HG03378 (cell line): ENCODE measurements around the gene HABP4.

Source experiments
- ATAC-seq: cut with Tn5 transposase; IDR thresholded peaks from one replicate; pipeline ENCODE4 v1.9.1; 2021; ENCODE audit warnings: mild to moderate bottlenecking, moderate library complexity; ENCODE audit not compliant: unreplicated experiment

Gene HABP4, protein sequence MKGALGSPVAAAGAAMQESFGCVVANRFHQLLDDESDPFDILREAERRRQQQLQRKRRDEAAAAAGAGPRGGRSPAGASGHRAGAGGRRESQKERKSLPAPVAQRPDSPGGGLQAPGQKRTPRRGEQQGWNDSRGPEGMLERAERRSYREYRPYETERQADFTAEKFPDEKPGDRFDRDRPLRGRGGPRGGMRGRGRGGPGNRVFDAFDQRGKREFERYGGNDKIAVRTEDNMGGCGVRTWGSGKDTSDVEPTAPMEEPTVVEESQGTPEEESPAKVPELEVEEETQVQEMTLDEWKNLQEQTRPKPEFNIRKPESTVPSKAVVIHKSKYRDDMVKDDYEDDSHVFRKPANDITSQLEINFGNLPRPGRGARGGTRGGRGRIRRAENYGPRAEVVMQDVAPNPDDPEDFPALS

DNA sequence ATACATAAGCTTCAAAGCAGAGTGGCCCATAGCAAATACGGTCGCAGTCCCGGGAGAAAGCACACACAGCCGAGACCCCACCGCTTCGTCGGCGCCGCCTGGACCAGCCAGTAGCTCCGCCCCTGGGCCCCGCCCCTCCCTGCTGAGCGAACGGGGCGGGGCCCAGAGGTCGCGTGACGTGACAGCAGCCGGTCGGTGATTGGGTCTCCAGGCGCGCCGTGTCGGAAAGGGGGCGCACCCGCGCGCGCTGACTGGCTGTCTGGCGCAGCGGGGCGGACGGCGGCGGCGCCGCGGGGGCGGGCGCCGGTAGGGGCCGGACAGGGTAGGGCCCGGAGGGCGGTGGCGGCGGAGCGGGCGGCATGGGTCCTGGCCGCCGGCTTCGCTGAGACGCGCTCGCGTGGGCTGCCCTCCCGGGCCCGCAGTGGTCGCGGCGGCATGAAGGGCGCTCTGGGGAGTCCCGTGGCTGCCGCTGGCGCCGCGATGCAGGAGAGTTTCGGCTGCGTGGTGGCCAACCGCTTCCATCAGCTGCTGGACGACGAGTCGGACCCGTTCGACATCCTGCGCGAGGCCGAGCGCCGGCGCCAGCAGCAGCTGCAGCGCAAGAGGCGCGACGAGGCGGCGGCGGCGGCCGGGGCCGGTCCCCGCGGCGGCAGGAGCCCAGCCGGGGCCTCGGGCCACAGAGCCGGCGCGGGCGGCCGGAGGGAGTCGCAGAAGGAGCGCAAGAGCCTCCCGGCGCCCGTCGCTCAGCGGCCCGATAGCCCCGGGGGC lies at the start of gene HABP4:
Gene HABP4, plus strand, starts transcription at position 325 of the 768 bp plus-strand sequence. Its CDS starts 111 bp downstream, at position 436.
- ATAC-seq = peak; percentile 78

DNA sequence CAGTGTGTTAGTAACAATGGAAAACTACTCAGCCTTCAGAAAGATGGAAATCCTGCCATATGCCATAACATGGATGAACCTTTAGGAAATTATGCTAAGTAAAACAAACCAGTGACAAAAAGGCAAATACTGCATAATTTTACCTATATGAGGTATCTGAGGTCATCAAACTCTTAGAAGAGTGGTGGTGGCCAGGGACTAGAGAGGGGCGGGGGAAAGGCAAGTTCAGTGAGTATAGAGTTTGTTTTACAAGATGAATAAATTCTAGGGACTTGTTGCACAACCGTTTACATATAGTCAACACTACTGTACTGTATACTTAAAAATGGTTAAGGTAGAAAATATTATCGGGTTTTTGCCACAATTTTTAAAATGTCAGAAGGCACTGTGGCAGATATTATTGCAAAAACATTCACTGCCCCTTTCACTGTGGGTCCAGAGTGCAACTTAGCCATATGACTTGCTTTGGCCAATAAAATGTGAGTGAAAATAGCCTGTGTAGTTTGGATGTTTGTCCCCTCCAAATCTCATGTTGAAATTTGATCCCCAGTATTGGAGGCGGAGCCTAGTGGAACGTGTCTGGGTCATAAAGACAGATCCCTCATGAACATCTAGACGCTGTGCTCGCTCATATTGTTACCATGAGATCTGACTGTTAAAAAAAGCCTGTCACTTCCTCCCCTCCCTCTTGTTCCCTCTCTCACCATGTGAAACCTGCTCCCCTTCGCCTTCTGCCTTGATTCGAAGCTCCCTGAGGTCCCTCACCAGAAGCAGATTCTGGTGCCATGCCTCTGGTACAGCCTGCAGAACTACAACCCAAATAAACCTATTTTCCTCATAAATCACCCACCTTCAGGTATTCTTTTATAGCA lies 41.3 kb upstream of the HABP4 start:
- ATAC-seq = no peak

GRCh38 chr9:96411129-96411838 lies 38.7 kb upstream of the HABP4 start:
- ATAC-seq = no peak

GRCh38 chr9:96412174-96412913 lies 37.6 kb upstream of the HABP4 start:
- no peak for ATAC-seq

DNA sequence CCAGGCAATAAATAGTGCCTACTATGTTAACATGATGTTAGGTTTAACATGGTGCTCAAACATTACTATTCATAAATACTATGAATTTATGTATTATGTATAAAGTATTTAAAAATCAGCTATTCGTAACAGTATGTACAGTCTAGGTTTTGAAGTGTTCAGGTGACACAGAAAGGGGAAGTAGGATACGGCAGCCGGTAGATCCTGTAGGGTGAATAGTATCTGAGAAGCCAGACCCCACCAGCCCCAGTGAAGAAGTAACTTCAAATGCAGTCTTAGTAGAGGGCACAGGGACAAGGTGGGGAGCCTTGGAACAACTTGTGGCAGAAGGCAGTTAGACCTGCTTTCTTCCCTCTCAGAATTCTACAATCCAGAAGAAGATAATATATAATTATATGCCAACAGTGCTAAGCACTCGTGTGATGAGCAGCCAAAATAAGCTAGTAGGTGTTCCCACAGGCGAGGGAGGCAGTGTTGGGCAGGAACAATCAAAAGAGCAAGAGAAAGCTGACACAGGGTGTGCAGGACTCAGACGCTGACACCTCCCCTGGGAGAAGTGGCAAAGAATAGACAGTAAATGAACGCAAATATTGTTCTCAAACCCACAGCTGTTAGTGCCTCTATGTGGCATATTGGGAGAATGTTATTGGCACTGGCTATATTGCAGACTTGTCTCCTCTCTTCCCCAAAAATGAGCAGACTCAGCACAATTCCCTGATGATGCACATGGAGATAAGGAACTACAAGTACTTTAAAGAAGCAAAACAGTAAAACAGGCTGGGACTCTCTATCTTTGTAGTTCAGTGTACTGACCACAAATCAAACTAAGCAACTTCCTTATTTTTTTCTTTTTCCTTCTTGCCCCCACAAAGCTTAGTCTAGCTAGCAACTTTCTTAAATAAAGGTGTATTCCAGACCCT lies 36.4 kb upstream of the HABP4 start:
- peak; percentile 34 for ATAC-seq

DNA sequence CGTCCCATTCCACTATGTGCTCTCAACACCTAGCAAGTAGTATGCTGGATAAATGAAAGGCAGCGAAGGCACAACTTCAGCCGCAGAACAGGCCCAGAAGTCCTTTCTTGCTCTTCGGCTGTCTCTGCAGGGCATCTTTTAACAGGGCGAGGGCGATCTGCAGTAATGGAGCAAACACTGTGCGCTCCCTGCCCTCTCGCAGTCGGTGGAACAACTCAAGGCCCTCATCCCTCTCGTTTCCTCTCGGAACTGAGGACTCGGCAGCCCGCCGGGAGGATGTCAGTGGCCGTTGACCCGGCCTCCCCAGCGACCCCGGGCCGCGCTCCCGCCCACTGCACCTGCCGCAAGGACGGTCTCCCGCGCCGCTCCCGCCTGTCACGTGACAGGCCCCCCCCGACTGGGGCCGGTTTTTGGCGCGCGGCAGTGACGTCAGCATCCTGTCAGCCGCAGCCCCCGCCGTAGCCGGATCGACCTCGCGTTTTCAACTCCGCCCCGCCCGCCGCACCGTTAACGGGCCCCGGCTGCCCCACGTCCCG lies 32.9 kb upstream of the HABP4 start:
- no peak for ATAC-seq

- no peak for ATAC-seq
Observed at GRCh38 chr9:96417661-96418082, 32.3 kb upstream of the HABP4 start.

DNA sequence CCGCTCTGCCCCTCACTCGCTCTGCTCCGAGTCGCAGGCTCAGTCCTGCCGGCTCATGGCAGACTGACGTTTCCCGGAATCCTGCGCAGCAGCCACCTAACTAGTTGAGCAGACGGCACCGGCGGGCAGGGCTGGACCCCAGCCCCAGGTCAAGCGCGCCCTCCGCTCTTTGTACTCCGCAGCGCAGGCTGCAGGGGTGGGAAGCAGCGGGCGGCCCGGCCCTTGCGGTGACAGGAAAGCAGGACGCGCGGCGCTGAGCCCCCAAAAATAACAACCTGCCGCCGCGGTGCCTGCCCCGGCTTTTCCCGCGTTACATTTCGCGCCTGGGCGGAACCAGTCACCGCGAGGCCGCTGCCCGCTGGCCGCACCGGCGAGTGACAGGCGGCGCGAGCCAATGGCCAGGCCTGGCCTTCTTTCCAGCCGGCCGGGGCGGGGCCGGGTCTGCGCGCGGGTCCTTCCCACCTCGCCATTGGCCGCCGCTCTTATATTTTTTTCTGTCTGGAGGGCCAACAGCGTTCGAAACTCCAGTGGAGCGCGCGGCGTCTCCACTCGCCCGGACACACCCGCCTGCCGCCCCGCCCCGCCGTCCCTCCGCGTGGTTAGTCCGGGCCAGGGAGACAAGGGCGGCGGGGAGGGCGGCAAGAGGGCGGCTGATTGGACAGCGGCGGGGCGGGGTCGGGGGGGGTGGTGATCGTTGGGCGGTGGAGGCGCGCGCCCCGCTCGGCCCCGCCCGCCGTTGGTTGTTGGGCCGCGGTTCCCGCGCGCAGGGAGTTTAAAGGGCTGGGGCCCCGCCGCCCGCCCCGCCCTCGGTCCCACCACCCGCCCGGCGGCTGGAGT lies 31.7 kb upstream of the HABP4 start, which contains the start of gene ZNF367:
Gene ZNF367, minus strand, starts transcription at position 288 of the 837 bp plus-strand sequence. CDS start 338 bp downstream, outside the sequence.
- peak; percentile 49 for ATAC-seq

GRCh38 chr9:96418920-96419690 lies 30.9 kb upstream of the HABP4 start:
- ATAC-seq = peak; percentile 20

- ATAC-seq = no peak
Observed at GRCh38 chr9:96419691-96419969, 30.3 kb upstream of the HABP4 start.

DNA sequence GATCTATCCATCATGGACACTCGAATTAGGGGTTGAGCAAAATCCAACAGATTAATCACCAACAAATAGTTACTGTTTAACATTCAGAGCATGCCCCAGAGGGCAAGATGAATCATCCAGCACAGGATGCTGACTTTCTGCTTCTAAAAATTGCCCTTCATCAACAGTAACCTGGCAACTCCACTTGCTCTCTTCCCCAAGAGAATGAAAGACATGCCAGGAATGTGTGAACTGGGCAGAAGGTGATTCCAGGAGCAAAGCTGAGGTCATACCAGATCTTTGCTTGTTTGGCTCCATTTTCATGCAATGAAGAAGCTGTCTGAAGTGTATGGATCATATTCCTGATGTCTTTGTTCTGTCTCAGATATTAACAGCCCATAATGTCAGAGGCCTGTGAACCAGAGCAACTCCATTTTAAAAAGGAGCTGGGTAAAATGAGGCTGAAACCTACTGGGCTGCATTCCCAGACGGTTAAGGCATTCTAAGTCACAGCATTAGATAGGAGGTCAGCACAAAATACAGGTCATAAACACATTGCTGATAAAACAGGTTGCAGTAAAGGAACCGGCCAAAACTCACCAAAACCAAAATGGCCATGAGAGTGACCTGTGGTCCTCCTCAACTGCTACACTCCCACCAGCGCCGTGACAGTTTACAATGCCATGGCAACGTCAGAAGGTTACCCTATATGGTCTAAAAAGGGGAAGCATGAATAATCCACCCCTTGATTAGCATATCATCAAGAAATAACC lies 29.3 kb upstream of the HABP4 start:
- no peak for ATAC-seq

DNA sequence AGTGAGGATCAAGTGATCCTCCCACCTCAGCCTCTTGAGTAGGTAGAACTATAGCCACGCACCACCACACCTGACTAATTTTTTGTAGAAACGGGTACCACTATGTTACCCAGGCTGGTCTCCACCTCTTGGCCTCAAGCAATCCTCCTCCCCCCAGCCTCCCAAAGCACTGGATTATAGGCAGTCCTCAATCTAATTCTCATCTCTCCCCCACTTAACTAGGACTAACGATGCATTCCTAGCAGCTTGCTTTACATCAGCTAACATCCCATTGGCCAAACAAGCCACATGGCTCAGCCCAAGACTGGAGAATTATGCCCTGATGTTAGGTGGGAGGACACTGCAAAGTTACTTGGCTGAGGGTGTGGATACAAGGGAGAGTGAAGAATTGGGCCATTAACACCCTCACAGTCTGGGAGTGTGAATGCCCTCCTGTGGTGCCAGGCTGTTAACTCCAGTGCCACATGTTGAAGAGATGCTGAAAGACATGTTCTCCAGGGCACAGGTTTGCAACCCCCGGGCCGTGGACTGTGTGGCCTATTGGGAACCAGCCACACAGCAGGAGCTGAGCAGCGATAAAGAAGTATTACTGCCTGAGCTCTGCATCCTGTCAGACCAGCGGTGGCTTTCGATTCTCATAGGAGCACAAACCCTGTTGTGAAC lies 26.5 kb upstream of the HABP4 start:
- ATAC-seq = no peak

GRCh38 chr9:96423985-96424336 lies 26.0 kb upstream of the HABP4 start:
- ATAC-seq = no peak

DNA sequence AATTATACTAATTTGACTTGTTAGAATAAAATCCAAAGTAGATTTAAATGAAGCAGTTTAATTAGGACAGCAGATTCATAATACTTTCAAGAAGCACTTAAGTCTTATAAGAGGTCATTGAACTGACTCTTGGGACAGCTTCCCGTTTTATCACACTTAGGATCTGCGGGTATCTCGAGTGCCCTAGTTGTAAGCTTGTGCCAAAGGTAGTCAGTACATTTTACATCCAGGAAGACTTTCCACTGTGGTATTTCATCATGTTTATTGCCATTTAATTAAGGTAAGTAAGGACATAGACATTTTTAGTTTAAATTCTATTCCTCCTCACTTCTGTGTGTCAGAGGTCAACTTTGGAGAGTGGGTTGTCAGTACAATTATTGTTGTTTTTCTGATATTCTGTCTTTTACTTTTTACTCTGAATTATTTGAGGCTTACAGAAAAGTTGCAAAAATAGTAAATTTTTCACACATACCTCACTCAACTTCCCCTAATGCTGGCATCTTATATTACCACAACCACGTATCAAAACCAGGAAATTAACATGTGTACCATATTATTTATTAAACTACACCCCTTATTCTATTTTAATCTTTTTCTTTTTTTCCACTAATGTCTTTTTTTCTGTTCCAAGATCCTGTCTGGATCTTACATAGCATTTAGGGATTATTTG lies 24.3 kb upstream of the HABP4 start:
- ATAC-seq = no peak

GRCh38 chr9:96429732-96430131 lies 20.2 kb upstream of the HABP4 start:
- ATAC-seq = no peak
